Hindlimb muscle (tissue), 1 donor: Measurements from ENCODE around the gene TMEM259. TPM values are rescaled to one million over a fixed set of nuclear protein-coding genes. Genes with fewer than 3 reads are reported as not detected.

ENCODE experiments used
- DNase-seq: peaks from one replicate; pipeline ENCODE4 v3.0.0-alpha.2; 2013
- polyA plus RNA-seq: library from polyadenylated mRNA; unstranded; fragments of 120-200 nt; gene quantifications from one replicate; pipeline ENCODE4 v1.2.1, GENCODE V29; 2013; ENCODE audit not compliant: insufficient read length

The TMEM259 gene
- polyA plus RNA-seq, 1 donor = 94.8 TPM

DNA sequence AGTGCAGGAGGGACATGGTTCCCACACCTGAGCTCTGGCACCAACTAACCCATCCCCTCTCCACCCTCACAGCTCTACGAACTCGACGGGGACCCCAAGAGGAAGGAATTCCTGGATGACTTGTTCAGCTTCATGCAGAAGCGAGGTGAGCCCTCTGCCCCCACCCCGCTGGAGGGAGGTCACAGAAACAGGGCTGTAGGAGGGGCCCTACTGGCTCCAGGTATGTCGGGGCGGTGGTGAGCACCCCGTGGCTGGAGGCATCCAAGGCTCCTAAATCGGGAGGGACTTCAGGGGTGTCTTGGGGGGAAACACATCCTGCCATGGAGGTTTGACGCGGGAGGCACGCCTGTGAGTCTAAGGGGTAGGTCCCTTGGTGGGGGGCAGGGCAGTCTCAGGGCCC lies 60.9 kb downstream of the TMEM259 start:
- DNase-seq = no peak

Other genes starting within 250 kb of the TMEM259 start
- 127 TPM for gene PTBP1, start 223.7 kb downstream of the TMEM259 start, polyA plus RNA-seq
- not detected for gene PLPPR3, start 199.2 kb downstream of the TMEM259 start, polyA plus RNA-seq
- 3.2 TPM for gene AZU1, start 193.3 kb downstream of the TMEM259 start, polyA plus RNA-seq
- gene PRTN3, start 180.1 kb downstream of the TMEM259 start, polyA plus RNA-seq = 6.1 TPM
- 0.89 TPM for gene ELANE, start 168.8 kb downstream of the TMEM259 start, polyA plus RNA-seq
- 4.1 TPM for gene CFD, start 161.5 kb downstream of the TMEM259 start, polyA plus RNA-seq
- 49.8 TPM for gene MED16, start 127.9 kb downstream of the TMEM259 start, polyA plus RNA-seq
- not detected for gene RNU6-9, start 127.6 kb downstream of the TMEM259 start, polyA plus RNA-seq
- gene R3HDM4, start 107.9 kb downstream of the TMEM259 start, polyA plus RNA-seq = 28.6 TPM
- gene KISS1R, start 103.8 kb downstream of the TMEM259 start, polyA plus RNA-seq = not detected
- gene ARID3A, start 95.1 kb downstream of the TMEM259 start, polyA plus RNA-seq = 17.3 TPM
- gene WDR18, start 36.8 kb downstream of the TMEM259 start, polyA plus RNA-seq = 39.3 TPM
- gene GRIN3B, start 20.7 kb downstream of the TMEM259 start, polyA plus RNA-seq = 0.22 TPM
- gene RNU6-2, start 399 bp upstream of the TMEM259 start, polyA plus RNA-seq = not detected
- gene CNN2, start 5.5 kb upstream of the TMEM259 start, polyA plus RNA-seq = 58.2 TPM
- 27.8 TPM for gene ABCA7, start 19.0 kb upstream of the TMEM259 start, polyA plus RNA-seq
- 9.8 TPM for gene ARHGAP45, start 46.0 kb upstream of the TMEM259 start, polyA plus RNA-seq
- gene POLR2E, start 74.3 kb upstream of the TMEM259 start, polyA plus RNA-seq = 121 TPM
- 152 TPM for gene GPX4, start 82.9 kb upstream of the TMEM259 start, polyA plus RNA-seq
- gene SBNO2, start 153.1 kb upstream of the TMEM259 start, polyA plus RNA-seq = 18.5 TPM
- 61.0 TPM for gene STK11, start 184.7 kb upstream of the TMEM259 start, polyA plus RNA-seq
- 1.9 TPM for gene CBARP, start 216.9 kb upstream of the TMEM259 start, polyA plus RNA-seq
- 183 TPM for gene ATP5F1D, start 220.6 kb upstream of the TMEM259 start, polyA plus RNA-seq
- gene MIDN, start 227.5 kb upstream of the TMEM259 start, polyA plus RNA-seq = 47.1 TPM
- 528 TPM for gene CIRBP, start 248.2 kb upstream of the TMEM259 start, polyA plus RNA-seq